PC-3 (cell line): ENCODE data around the gene GPR78. TPM values are rescaled to one million over a fixed set of nuclear protein-coding genes. Genes with fewer than 3 reads are reported as not detected.

Experiments
- ATAC-seq: fragments of 200-7000 bp; cut with Tn5 transposase; 2 replicates; pipeline ENCODE4 v1.9.1; 2020; ENCODE audit warnings: mild to moderate bottlenecking, moderate library complexity
- BruUV-seq: library from RNA; stranded (reverse); fragments of 400-500 nt; replicated peaks from 2 replicates; lab custom pipeline; 2021; lab: Mats Ljungman, UMichigan
- CTCF ChIA-PET: fragments of 300-600 bp; sonication (Branson Sonifier 250); formaldehyde crosslinking; loops from one replicate; lab custom pipeline; 2022; ENCODE audit warnings: antibody characterized with exemption; lab: Charles Lee
- POLR2A ChIA-PET: fragments of 300-600 bp; sonication (Branson Sonifier 250); formaldehyde crosslinking; loops from one replicate; lab custom pipeline; 2022; ENCODE audit warnings: antibody characterized with exemption; ENCODE audit not compliant: unreplicated experiment; lab: Charles Lee
- DNase-seq: peaks from one replicate; pipeline ENCODE4 v3.0.0-alpha.2; 2015
- H2AFZ ChIP-seq: fragments of 300-600 bp; sonication (generic); 2 replicates; pipeline ENCODE4 v1.6.0; 2016; ENCODE audit warnings: antibody characterized with exemption, low read length
- H3F3A ChIP-seq: fragments of 300-600 bp; sonication (generic); one replicate; pipeline ENCODE4 v1.6.0; 2017; ENCODE audit warnings: antibody characterized with exemption, low read length, control low read depth, mild to moderate bottlenecking; ENCODE audit not compliant: unreplicated experiment
- H3K27ac ChIP-seq: fragments of 300-600 bp; sonication (generic); 2 replicates; pipeline ENCODE4 v1.5.1; 2016; ENCODE audit warnings: mild to moderate bottlenecking, low read length
- H3K27me3 ChIP-seq: fragments of 300-600 bp; sonication (generic); 2 replicates; pipeline ENCODE4 v1.6.1; 2016; ENCODE audit warnings: low read length, mixed read lengths
- H3K36me3 ChIP-seq: fragments of 300-600 bp; sonication (generic); 2 replicates; pipeline ENCODE4 v1.6.1; 2016; ENCODE audit warnings: low read depth, mixed run types, low read length, mixed read lengths
- H3K4me1 ChIP-seq: fragments of 300-600 bp; sonication (generic); 2 replicates; pipeline ENCODE4 v1.5.1; 2016; ENCODE audit warnings: low read length; ENCODE audit not compliant: insufficient read depth
- H3K4me2 ChIP-seq: fragments of 300-600 bp; sonication (generic); 2 replicates; pipeline ENCODE4 v1.6.0; 2016; ENCODE audit warnings: low read length
- H3K4me3 ChIP-seq: fragments of 300-600 bp; sonication (generic); 2 replicates; pipeline ENCODE4 v1.5.1; 2016; ENCODE audit warnings: mild to moderate bottlenecking, low read length, mixed read lengths
- H3K79me2 ChIP-seq: fragments of 300-600 bp; sonication (generic); 2 replicates; pipeline ENCODE4 v1.6.1; 2017; ENCODE audit warnings: low read length, mixed read lengths
- H3K9ac ChIP-seq: fragments of 300-600 bp; sonication (generic); 2 replicates; pipeline ENCODE4 v1.6.0; 2016; ENCODE audit warnings: mild to moderate bottlenecking, low read length
- H3K9me2 ChIP-seq: fragments of 300-600 bp; sonication (generic); replicated peaks from 2 replicates; pipeline ENCODE4 v1.6.1; 2016; ENCODE audit warnings: mixed run types, low read length, mixed read lengths
- H3K9me3 ChIP-seq: fragments of 300-600 bp; sonication (generic); 2 replicates; pipeline ENCODE4 v1.6.1; 2016; ENCODE audit warnings: low read length, mixed read lengths
- H4K20me1 ChIP-seq: fragments of 300-600 bp; sonication (generic); 2 replicates; pipeline ENCODE4 v1.6.1; 2016; ENCODE audit warnings: low read length, mixed read lengths
- EZH2 ChIP-seq: fragments of 300-600 bp; sonication (generic); IDR thresholded peaks from one replicate; pipeline ENCODE4 v1.6.1; 2017; ENCODE audit warnings: antibody characterized with exemption, mild to moderate bottlenecking, low read length; ENCODE audit not compliant: unreplicated experiment
- EZH2phosphoT487 ChIP-seq: fragments of 300-600 bp; sonication (generic); IDR thresholded peaks from 2 replicates; pipeline ENCODE4 v1.6.1; 2018; ENCODE audit warnings: mild to moderate bottlenecking, antibody characterized with exemption, low read length, borderline replicate concordance
- intact Hi-C: fragments of 100-400 bp; cut with micrococcal nuclease; formaldehyde crosslinking; loops from 2 replicates; pipeline ENCODE4 v1.9.0; 2023
- total RNA-seq: library from RNA; depleted of rRNA; stranded (reverse); fragments of >200 nt; gene quantifications from 2 replicates; pipeline ENCODE4 v1.2.3, GENCODE V29; 2014
- TF ChIP-seq, protein P1 (sequence below): fragments of 300-600 bp; sonication (generic); conservative IDR thresholded peaks from 2 replicates; pipeline ENCODE4 v1.5.1; 2017; ENCODE audit warnings: antibody characterized with exemption, low read depth, mild to moderate bottlenecking, low read length

GPR78 gene
- total RNA-seq, 1 experiment from 2014 or later, result 2.0 TPM

- Histone ChIP-seq H3K27ac (no peak overlapping the region), H3K4me3 (no peak overlapping the region), H2AFZ (no peak overlapping the region), H3K9me2 (no peaks in the 10 kb centered on the region), H4K20me1 (no peaks in the 10 kb centered on the region), H3K36me3 (no peaks in the 10 kb centered on the region), H3K9ac (no peak overlapping the region), H3K27me3 (no peaks in the 10 kb centered on the region), H3K79me2 (peaks cover 21% of the 10 kb centered on the region; the same call in 1 of the 2 replicates), H3K4me1 (peaks cover 7% of the 10 kb centered on the region; the same call in 1 of the 2 replicates), H3F3A (no peaks in the 10 kb centered on the region), H3K4me2 (no peak overlapping the region), H3K9me3 (no peaks in the 10 kb centered on the region)
- DNase-seq (no peak), ATAC-seq (no peak)
- intact Hi-C loops, result no loop called here
- no peak for TF ChIP-seq EZH2
- TF ChIP-seq EZH2phosphoT487, result no peak
- TF ChIP-seq, protein P1, sequence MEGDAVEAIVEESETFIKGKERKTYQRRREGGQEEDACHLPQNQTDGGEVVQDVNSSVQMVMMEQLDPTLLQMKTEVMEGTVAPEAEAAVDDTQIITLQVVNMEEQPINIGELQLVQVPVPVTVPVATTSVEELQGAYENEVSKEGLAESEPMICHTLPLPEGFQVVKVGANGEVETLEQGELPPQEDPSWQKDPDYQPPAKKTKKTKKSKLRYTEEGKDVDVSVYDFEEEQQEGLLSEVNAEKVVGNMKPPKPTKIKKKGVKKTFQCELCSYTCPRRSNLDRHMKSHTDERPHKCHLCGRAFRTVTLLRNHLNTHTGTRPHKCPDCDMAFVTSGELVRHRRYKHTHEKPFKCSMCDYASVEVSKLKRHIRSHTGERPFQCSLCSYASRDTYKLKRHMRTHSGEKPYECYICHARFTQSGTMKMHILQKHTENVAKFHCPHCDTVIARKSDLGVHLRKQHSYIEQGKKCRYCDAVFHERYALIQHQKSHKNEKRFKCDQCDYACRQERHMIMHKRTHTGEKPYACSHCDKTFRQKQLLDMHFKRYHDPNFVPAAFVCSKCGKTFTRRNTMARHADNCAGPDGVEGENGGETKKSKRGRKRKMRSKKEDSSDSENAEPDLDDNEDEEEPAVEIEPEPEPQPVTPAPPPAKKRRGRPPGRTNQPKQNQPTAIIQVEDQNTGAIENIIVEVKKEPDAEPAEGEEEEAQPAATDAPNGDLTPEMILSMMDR, result no peak
- POLR2A ChIA-PET, result no interaction called here
- CTCF ChIA-PET, result no interaction called here
- BruUV-seq, result no TSS peak
Measured at GRCh38 chr4:8596891-8597290, 16.7 kb downstream of the GPR78 start.

GRCh38 chr4:8597319-8597718 is 17.1 kb downstream of the GPR78 start:
- ChIA-PET POLR2A (no interaction called here), CTCF (no interaction called here)
- BruUV-seq, result no TSS peak
- Histone ChIP-seq H2AFZ (no peak overlapping the region), H3K36me3 (no peaks in the 10 kb centered on the region), H4K20me1 (no peaks in the 10 kb centered on the region), H3F3A (no peaks in the 10 kb centered on the region), H3K4me3 (no peak overlapping the region), H3K79me2 (peaks cover 21% of the 10 kb centered on the region; the same call in 1 of the 2 replicates), H3K27me3 (no peaks in the 10 kb centered on the region), H3K27ac (no peak overlapping the region), H3K9me3 (no peaks in the 10 kb centered on the region), H3K4me1 (peaks cover 7% of the 10 kb centered on the region; the same call in 1 of the 2 replicates), H3K4me2 (no peak overlapping the region), H3K9ac (no peak overlapping the region), H3K9me2 (no peaks in the 10 kb centered on the region)
- no peak for ATAC-seq
- TF ChIP-seq, protein P1, result no peak
- no peak for TF ChIP-seq EZH2
- TF ChIP-seq EZH2phosphoT487, result no peak
- intact Hi-C loops, result no loop called here
- DNase-seq, result no peak

DNA sequence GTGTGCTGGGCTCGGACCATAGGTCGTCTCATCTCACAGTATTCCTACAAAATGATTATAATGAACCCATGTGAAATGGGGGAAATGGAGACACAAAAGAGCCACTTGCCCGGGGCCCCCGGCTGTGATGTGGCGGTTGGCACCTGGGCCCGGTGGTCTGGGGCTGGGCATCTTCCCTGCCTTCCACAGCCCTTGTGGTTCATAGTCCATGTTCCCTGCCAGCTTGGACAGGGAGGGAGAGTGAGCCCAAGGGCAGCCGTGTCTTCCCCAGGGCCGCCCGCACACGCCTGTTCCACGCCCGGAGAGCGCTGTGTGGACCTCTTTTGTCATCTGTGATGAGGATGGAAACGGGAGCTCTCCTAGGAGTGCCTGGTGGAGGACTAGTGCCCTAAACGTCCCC is 17.6 kb downstream of the GPR78 start:
- Histone ChIP-seq H3K4me3 (no peak overlapping the region), H3K4me1 (peaks cover 7% of the 10 kb centered on the region; the same call in 1 of the 2 replicates), H3K27me3 (no peaks in the 10 kb centered on the region), H3K4me2 (no peak overlapping the region), H3K9me2 (no peaks in the 10 kb centered on the region), H2AFZ (no peak overlapping the region), H4K20me1 (no peaks in the 10 kb centered on the region), H3K9ac (no peak overlapping the region), H3K79me2 (peaks cover 21% of the 10 kb centered on the region; the same call in 1 of the 2 replicates), H3K36me3 (no peaks in the 10 kb centered on the region), H3F3A (no peaks in the 10 kb centered on the region), H3K9me3 (no peaks in the 10 kb centered on the region), H3K27ac (no peak overlapping the region)
- ChIA-PET POLR2A (no interaction called here), CTCF (no interaction called here)
- no peak for TF ChIP-seq EZH2phosphoT487
- TF ChIP-seq, protein P1, result no peak
- BruUV-seq, result no TSS peak
- intact Hi-C loops, result no loop called here
- ATAC-seq (no peak), DNase-seq (no peak)
